SK-N-SH treated with all-trans-retinoic acid at 6 μM for 48 hours (cell line): Measurements from ENCODE around the gene PSMG1.

Experiments used
- ATAC-seq: fragments of 200-7000 bp; cut with Tn5 transposase; 3 replicates; pipeline ENCODE4 v1.9.1; 2020; ENCODE audit warnings: mild to moderate bottlenecking, moderate library complexity
- ARNTL ChIP-seq: fragments of 450-650 bp; formaldehyde crosslinking; IDR thresholded peaks from 2 replicates; pipeline ENCODE4 v1.5.0; 2020; ENCODE audit warnings: low read depth, mild to moderate bottlenecking, moderate library complexity, borderline replicate concordance
- BACH2 ChIP-seq: fragments of 250-450 bp; sonication (Bioruptor Pico); IDR thresholded peaks from 2 replicates; pipeline ENCODE4 v1.9.0; 2021; ENCODE audit warnings: mild to moderate bottlenecking, borderline replicate concordance
- CSDC2 ChIP-seq: fragments of 250-450 bp; sonication (Bioruptor Pico); IDR thresholded peaks from 2 replicates; pipeline ENCODE4 v1.5.0; 2020; ENCODE audit warnings: mild to moderate bottlenecking, moderate library complexity
- ESRRG ChIP-seq: fragments of 250-450 bp; sonication (Bioruptor Pico); IDR thresholded peaks from 2 replicates; pipeline ENCODE4 v1.6.1; 2021; ENCODE audit warnings: mild to moderate bottlenecking
- GLIS3 ChIP-seq: fragments of 250-450 bp; sonication (Bioruptor Pico); IDR thresholded peaks from 2 replicates; pipeline ENCODE4 v1.5.0; 2020; ENCODE audit warnings: mild to moderate bottlenecking, moderate library complexity
- ISL1 ChIP-seq: fragments of 250-450 bp; sonication (Bioruptor Pico); IDR thresholded peaks from 2 replicates; pipeline ENCODE4 v2.1.2; 2022; ENCODE audit warnings: mild to moderate bottlenecking, moderate library complexity
- OSR1 ChIP-seq: fragments of 250-450 bp; sonication (Bioruptor Pico); IDR thresholded peaks from 2 replicates; pipeline ENCODE4 v1.8.0; 2022; ENCODE audit warnings: moderate library complexity, mild to moderate bottlenecking, inconsistent platforms
- PPARA ChIP-seq: fragments of 250-450 bp; sonication (Bioruptor Pico); IDR thresholded peaks from 2 replicates; pipeline ENCODE4 v1.5.0; 2020; ENCODE audit warnings: mild to moderate bottlenecking, borderline replicate concordance
- RARB ChIP-seq: fragments of 250-450 bp; sonication (Bioruptor Pico); IDR thresholded peaks from 2 replicates; pipeline ENCODE4 v1.8.0; 2021; ENCODE audit warnings: mild to moderate bottlenecking, moderate library complexity
- SNAI2 ChIP-seq: fragments of 250-450 bp; sonication (Bioruptor Pico); IDR thresholded peaks from 2 replicates; pipeline ENCODE4 v1.5.0; 2020; ENCODE audit warnings: mild to moderate bottlenecking, moderate library complexity
- TCF4 ChIP-seq: fragments of 250-450 bp; sonication (Bioruptor Pico); IDR thresholded peaks from 2 replicates; pipeline ENCODE4 v1.8.0; 2021; ENCODE audit warnings: mild to moderate bottlenecking, moderate library complexity, borderline replicate concordance
- TOX ChIP-seq: fragments of 250-450 bp; sonication (Bioruptor Pico); IDR thresholded peaks from 2 replicates; pipeline ENCODE4 v1.8.0; 2021; ENCODE audit warnings: mild to moderate bottlenecking, moderate library complexity, borderline replicate concordance
- ZC3H10 ChIP-seq: fragments of 250-450 bp; sonication (Bioruptor Pico); IDR thresholded peaks from 2 replicates; pipeline ENCODE4 v1.5.1; 2021; ENCODE audit warnings: mild to moderate bottlenecking, moderate library complexity
- ZFP3 ChIP-seq: fragments of 250-450 bp; sonication (Bioruptor Pico); IDR thresholded peaks from 2 replicates; pipeline ENCODE4 v1.5.0; 2020; ENCODE audit warnings: mild to moderate bottlenecking, moderate library complexity
- ZFP30 ChIP-seq: fragments of 450-650 bp; formaldehyde crosslinking; IDR thresholded peaks from 2 replicates; pipeline ENCODE4 v1.5.0; 2022; ENCODE audit warnings: mild to moderate bottlenecking, moderate library complexity
- ZNF565 ChIP-seq: fragments of 450-650 bp; formaldehyde crosslinking; conservative IDR thresholded peaks from 2 replicates; pipeline ENCODE4 v1.5.0; 2020; ENCODE audit warnings: low read depth, mild to moderate bottlenecking, moderate library complexity
- ZNF70 ChIP-seq: fragments of 450-650 bp; formaldehyde crosslinking; IDR thresholded peaks from 2 replicates; pipeline ENCODE4 v1.5.0; 2020; ENCODE audit warnings: mild to moderate bottlenecking, moderate library complexity
- ZNF8 ChIP-seq: fragments of 450-650 bp; formaldehyde crosslinking; IDR thresholded peaks from 2 replicates; pipeline ENCODE4 v1.5.0; 2020; ENCODE audit warnings: mild to moderate bottlenecking, moderate library complexity
- TF ChIP-seq, protein P1 (sequence below): fragments of 250-450 bp; sonication (Bioruptor Pico); IDR thresholded peaks from 2 replicates; pipeline ENCODE4 v1.5.1; 2020; ENCODE audit warnings: low read depth, mild to moderate bottlenecking, moderate library complexity
- TF ChIP-seq, protein P2 (sequence below): fragments of 250-450 bp; sonication (Bioruptor Pico); IDR thresholded peaks from 2 replicates; pipeline ENCODE4 v1.5.1; 2021; ENCODE audit warnings: mild to moderate bottlenecking, moderate library complexity
- TF ChIP-seq, protein P3 (sequence below): fragments of 250-450 bp; sonication (Bioruptor Pico); IDR thresholded peaks from 2 replicates; pipeline ENCODE4 v1.8.0; 2021; ENCODE audit warnings: low read depth, mild to moderate bottlenecking, moderate library complexity, borderline replicate concordance
- TF ChIP-seq, protein P4 (sequence below): fragments of 250-450 bp; sonication (Bioruptor Pico); IDR thresholded peaks from 2 replicates; pipeline ENCODE4 v1.5.0; 2020; ENCODE audit warnings: mild to moderate bottlenecking, moderate library complexity

Gene PSMG1

DNA sequence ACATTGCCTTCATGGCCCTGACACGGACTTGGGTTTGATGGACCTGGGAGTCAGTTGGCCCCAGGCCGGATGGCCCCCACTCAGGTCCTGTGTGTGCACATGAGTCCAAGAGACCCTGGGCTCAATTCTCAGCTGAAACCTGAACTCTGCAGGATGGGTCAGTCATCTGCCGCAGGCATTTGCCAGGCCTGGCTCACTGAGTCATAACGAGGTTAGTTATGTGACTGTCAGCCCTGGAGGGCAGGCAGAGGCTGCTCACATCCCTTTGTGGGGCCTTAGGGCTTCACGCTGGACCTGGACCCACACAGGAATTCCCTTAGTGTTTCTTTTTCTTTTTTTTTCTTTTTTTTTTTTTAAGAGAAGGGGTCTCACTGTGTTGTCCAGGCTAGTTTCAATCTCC lies 46.5 kb downstream of the PSMG1 start:
- TF ChIP-seq ESRRG (CRISPR knock-in tag) (no peak), PPARA (no peak), ZFP30 (no peak), ZNF70 (CRISPR knock-in tag) (no peak), GLIS3 (no peak), ARNTL (CRISPR knock-in tag) (no peak), TOX (CRISPR knock-in tag) (no peak), SNAI2 (no peak), TCF4 (CRISPR knock-in tag) (no peak), ZFP3 (CRISPR knock-in tag) (no peak), OSR1 (no peak), ZC3H10 (CRISPR knock-in tag) (no peak), ISL1 (CRISPR knock-in tag) (no peak), ZNF8 (no peak), RARB (CRISPR knock-in tag) (no peak), BACH2 (CRISPR knock-in tag) (no peak)
- TF ChIP-seq, protein P1, sequence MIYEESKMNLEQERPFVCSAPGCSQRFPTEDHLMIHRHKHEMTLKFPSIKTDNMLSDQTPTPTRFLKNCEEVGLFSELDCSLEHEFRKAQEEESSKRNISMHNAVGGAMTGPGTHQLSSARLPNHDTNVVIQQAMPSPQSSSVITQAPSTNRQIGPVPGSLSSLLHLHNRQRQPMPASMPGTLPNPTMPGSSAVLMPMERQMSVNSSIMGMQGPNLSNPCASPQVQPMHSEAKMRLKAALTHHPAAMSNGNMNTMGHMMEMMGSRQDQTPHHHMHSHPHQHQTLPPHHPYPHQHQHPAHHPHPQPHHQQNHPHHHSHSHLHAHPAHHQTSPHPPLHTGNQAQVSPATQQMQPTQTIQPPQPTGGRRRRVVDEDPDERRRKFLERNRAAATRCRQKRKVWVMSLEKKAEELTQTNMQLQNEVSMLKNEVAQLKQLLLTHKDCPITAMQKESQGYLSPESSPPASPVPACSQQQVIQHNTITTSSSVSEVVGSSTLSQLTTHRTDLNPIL (CRISPR knock-in tag): no peak
- TF ChIP-seq, protein P2, sequence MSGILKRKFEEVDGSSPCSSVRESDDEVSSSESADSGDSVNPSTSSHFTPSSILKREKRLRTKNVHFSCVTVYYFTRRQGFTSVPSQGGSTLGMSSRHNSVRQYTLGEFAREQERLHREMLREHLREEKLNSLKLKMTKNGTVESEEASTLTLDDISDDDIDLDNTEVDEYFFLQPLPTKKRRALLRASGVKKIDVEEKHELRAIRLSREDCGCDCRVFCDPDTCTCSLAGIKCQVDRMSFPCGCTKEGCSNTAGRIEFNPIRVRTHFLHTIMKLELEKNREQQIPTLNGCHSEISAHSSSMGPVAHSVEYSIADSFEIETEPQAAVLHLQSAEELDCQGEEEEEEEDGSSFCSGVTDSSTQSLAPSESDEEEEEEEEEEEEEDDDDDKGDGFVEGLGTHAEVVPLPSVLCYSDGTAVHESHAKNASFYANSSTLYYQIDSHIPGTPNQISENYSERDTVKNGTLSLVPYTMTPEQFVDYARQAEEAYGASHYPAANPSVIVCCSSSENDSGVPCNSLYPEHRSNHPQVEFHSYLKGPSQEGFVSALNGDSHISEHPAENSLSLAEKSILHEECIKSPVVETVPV (CRISPR knock-in tag): no peak
- TF ChIP-seq, protein P3, sequence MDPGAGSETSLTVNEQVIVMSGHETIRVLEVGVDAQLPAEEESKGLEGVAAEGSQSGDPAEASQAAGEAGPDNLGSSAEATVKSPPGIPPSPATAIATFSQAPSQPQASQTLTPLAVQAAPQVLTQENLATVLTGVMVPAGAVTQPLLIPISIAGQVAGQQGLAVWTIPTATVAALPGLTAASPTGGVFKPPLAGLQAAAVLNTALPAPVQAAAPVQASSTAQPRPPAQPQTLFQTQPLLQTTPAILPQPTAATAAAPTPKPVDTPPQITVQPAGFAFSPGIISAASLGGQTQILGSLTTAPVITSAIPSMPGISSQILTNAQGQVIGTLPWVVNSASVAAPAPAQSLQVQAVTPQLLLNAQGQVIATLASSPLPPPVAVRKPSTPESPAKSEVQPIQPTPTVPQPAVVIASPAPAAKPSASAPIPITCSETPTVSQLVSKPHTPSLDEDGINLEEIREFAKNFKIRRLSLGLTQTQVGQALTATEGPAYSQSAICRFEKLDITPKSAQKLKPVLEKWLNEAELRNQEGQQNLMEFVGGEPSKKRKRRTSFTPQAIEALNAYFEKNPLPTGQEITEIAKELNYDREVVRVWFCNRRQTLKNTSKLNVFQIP (CRISPR knock-in tag): no peak
- TF ChIP-seq, protein P4, sequence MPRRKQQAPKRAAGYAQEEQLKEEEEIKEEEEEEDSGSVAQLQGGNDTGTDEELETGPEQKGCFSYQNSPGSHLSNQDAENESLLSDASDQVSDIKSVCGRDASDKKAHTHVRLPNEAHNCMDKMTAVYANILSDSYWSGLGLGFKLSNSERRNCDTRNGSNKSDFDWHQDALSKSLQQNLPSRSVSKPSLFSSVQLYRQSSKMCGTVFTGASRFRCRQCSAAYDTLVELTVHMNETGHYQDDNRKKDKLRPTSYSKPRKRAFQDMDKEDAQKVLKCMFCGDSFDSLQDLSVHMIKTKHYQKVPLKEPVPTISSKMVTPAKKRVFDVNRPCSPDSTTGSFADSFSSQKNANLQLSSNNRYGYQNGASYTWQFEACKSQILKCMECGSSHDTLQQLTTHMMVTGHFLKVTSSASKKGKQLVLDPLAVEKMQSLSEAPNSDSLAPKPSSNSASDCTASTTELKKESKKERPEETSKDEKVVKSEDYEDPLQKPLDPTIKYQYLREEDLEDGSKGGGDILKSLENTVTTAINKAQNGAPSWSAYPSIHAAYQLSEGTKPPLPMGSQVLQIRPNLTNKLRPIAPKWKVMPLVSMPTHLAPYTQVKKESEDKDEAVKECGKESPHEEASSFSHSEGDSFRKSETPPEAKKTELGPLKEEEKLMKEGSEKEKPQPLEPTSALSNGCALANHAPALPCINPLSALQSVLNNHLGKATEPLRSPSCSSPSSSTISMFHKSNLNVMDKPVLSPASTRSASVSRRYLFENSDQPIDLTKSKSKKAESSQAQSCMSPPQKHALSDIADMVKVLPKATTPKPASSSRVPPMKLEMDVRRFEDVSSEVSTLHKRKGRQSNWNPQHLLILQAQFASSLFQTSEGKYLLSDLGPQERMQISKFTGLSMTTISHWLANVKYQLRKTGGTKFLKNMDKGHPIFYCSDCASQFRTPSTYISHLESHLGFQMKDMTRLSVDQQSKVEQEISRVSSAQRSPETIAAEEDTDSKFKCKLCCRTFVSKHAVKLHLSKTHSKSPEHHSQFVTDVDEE (CRISPR knock-in tag): no peak

DNA sequence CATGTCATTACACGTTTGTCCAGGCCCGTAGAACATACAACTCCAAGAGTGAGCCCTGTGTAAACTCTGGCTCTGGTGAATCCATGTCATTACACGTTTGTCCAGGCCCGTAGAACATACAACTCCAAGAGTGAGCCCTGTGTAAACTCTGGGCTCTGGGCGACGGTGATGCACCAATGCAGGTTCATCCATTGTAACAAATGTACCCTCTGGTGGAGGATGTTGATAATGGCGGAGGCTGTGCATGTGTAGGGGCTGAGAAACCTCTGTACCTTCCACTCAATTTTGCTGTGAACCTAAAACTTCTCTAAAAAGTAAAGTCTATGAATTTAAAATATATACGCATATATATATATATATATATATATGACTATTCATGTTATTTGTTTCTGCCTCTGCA lies 47.1 kb downstream of the PSMG1 start:
- peak; percentile 66 for ATAC-seq

More for the DNA sequence above, 46.5 kb downstream of the PSMG1 start:
- ATAC-seq: peak; percentile 65

DNA sequence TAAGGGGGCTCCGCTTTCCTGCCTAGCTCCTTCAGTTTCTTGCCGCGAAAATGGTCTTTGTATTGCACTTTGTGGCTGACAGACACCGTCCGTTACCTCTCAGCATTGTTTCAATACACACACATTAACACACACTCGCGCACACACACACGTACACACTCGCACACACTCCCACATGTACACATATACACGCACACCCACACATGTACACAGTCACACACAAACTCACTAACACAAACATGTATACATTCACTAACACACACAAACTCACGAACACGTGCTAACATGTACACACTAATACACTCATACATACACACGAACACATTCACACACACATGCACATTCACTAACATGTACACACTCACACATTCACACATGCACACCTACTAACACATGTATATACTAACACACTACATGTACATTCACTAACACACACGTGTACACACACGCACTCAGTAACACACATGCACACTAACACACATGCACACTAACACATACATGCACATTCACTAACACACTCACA lies 48.9 kb downstream of the PSMG1 start:
- TF ChIP-seq CSDC2 (CRISPR knock-in tag) (no peak), TCF4 (CRISPR knock-in tag) (no peak), ARNTL (CRISPR knock-in tag) (no peak), ZNF70 (CRISPR knock-in tag) (no peak), ZNF8 (no peak), RARB (CRISPR knock-in tag) (no peak), GLIS3 (no peak), ZNF565 (CRISPR knock-in tag) (no peak), ZC3H10 (CRISPR knock-in tag) (no peak), ISL1 (CRISPR knock-in tag) (no peak), BACH2 (CRISPR knock-in tag) (no peak)
- TF ChIP-seq, protein P1 (CRISPR knock-in tag): no peak
- TF ChIP-seq, protein P3 (CRISPR knock-in tag): no peak
- TF ChIP-seq, protein P4 (CRISPR knock-in tag): no peak

More for the DNA sequence above, 48.9 kb downstream of the PSMG1 start:
- ATAC-seq: no peak
